Measurements from ENCODE around the gene PRDX6.
A peak's percentile ranks its signal among the peaks of the same experiment; 100 is the strongest.

Gene PRDX6

DNA sequence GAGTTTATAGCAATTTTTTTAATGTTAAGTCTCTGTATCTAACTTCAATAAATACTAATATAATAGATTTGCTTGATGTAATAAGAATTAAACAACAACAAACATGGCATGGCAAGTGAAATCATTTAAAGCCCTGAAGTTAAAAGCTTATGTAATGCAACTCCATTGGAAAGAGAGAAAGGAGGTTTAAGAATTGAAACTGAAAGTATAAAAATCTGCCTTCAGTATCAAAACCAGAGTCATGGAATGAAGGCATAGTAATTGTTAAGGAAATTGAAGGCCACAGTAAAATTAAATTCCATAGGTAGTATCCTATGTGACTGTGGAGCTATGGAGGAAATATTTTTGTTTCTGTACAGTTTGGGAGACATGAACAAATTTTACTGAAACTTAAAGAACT lies 55.1 kb downstream of the PRDX6 start:
- no peak overlapping the region for H2AFZ ChIP-seq (ENCODE audit: low read length)

DNA sequence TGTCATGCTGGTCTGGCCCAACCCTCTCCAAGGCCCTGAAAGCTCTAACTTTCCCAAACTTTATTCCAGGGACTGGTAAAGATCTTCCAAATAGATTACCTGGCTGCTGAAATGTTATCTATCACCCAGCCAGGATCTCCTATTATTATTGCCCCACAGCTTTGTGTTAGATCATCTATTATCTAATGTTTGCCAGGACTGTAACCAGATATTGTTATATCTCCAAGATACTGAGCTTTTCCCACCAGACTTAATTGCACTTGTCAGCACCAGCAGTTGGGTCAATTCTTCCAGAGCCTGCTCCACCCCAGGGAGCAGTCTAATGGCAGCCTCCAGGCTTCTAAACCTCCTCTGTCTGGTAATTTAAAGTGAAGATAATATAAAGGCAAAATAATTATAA lies 59.1 kb downstream of the PRDX6 start:
- Histone ChIP-seq H3K79me2 (ENCODE audit: low read length) (no peaks in the 10 kb centered on the region), H3K9ac (ENCODE audit: low read length) (no peak overlapping the region), H3K27ac (ENCODE audit: low read length) (no peak overlapping the region), H3K9me3 (replicated peaks; ENCODE audit: insufficient read depth, low read length) (no peaks in the 10 kb centered on the region), H2AFZ (ENCODE audit: low read length) (no peak overlapping the region), H3K4me1 (ENCODE audit: low read length) (no peaks in the 10 kb centered on the region), H3K9me2 (replicated peaks; ENCODE audit: insufficient read depth, low read length) (no peaks in the 10 kb centered on the region), H3K36me3 (replicated peaks; ENCODE audit: insufficient read depth, low read length) (no peaks in the 10 kb centered on the region), H3K4me3 (ENCODE audit: low read length) (no peak overlapping the region), H3K27me3 (replicated peaks; ENCODE audit: insufficient read depth, low read length) (no peaks in the 10 kb centered on the region), H3K4me2 (ENCODE audit: low read depth, low read length) (no peak overlapping the region), H3F3A (ENCODE audit: insufficient read depth, low read length) (no peaks in the 10 kb centered on the region), H4K20me1 (ENCODE audit: insufficient read depth, low read length) (no peaks in the 10 kb centered on the region)
- TF ChIP-seq, protein P1, sequence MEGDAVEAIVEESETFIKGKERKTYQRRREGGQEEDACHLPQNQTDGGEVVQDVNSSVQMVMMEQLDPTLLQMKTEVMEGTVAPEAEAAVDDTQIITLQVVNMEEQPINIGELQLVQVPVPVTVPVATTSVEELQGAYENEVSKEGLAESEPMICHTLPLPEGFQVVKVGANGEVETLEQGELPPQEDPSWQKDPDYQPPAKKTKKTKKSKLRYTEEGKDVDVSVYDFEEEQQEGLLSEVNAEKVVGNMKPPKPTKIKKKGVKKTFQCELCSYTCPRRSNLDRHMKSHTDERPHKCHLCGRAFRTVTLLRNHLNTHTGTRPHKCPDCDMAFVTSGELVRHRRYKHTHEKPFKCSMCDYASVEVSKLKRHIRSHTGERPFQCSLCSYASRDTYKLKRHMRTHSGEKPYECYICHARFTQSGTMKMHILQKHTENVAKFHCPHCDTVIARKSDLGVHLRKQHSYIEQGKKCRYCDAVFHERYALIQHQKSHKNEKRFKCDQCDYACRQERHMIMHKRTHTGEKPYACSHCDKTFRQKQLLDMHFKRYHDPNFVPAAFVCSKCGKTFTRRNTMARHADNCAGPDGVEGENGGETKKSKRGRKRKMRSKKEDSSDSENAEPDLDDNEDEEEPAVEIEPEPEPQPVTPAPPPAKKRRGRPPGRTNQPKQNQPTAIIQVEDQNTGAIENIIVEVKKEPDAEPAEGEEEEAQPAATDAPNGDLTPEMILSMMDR (IDR thresholded peaks at IDR 0.05; ENCODE audit: low read length): no peak
- TF ChIP-seq EZH2 (optimal IDR thresholded peaks at IDR 0.05; ENCODE audit: low read depth, low read length): no peak
- no peak for DNase-seq

More for the DNA sequence above, 55.1 kb downstream of the PRDX6 start:
- Histone ChIP-seq H4K20me1 (ENCODE audit: insufficient read depth, low read length) (no peaks in the 10 kb centered on the region), H3K4me2 (ENCODE audit: low read depth, low read length) (no peak overlapping the region), H3K27ac (ENCODE audit: low read length) (no peak overlapping the region), H3K4me1 (ENCODE audit: low read length) (no peaks in the 10 kb centered on the region), H3K9me3 (replicated peaks; ENCODE audit: insufficient read depth, low read length) (no peaks in the 10 kb centered on the region), H3K79me2 (ENCODE audit: low read length) (no peaks in the 10 kb centered on the region), H3K27me3 (replicated peaks; ENCODE audit: insufficient read depth, low read length) (no peaks in the 10 kb centered on the region), H3K36me3 (replicated peaks; ENCODE audit: insufficient read depth, low read length) (no peaks in the 10 kb centered on the region), H3K9me2 (replicated peaks; ENCODE audit: insufficient read depth, low read length) (no peaks in the 10 kb centered on the region), H3K4me3 (ENCODE audit: low read length) (no peak overlapping the region), H3K9ac (ENCODE audit: low read length) (no peak overlapping the region), H3F3A (ENCODE audit: insufficient read depth, low read length) (no peaks in the 10 kb centered on the region)
- TF ChIP-seq, protein P1 (IDR thresholded peaks at IDR 0.05; ENCODE audit: low read length): no peak
- TF ChIP-seq EZH2phosphoT487 (IDR thresholded peaks at IDR 0.05; ENCODE audit: low read length) (no peak), EZH2 (optimal IDR thresholded peaks at IDR 0.05; ENCODE audit: low read depth, low read length) (no peak)
- peak; percentile 23 for DNase-seq
